Immature natural killer cell (primary cell): ENCODE data around the gene SLC5A12. TPM values are rescaled to one million over a fixed set of nuclear protein-coding genes. Genes with fewer than 3 reads are reported as not detected.

ENCODE experiments used
- DNase-seq, 3 donors: peaks; one replicate each; pipeline ENCODE4 v3.0.0; 2022; ENCODE audit warnings: mixed read lengths in 1 of 3
- H3K27ac Mint-ChIP-seq, 6 donors: one replicate each; pipeline ENCODE4 v1.8.0; 2020; ENCODE audit warnings: mixed read lengths in 6 of 6, mild to moderate bottlenecking in 5 of 6, inconsistent platforms in 4 of 6, moderate library complexity in 3 of 6
- H3K27me3 Mint-ChIP-seq, 3 donors: one replicate each; pipeline ENCODE4 v1.8.0; 2020 to 2021; ENCODE audit warnings: low read depth in 3 of 3, mild to moderate bottlenecking in 3 of 3, mixed read lengths in 3 of 3, moderate library complexity in 3 of 3, inconsistent platforms in 1 of 3
- H3K36me3 Mint-ChIP-seq, 3 donors: one replicate each; pipeline ENCODE4 v1.8.0; 2020; ENCODE audit warnings: mixed read lengths in 3 of 3, inconsistent platforms in 2 of 3, mild to moderate bottlenecking in 2 of 3
- H3K4me1 Mint-ChIP-seq, 2 donors: one replicate each; pipeline ENCODE4 v1.8.0; 2020; ENCODE audit warnings: inconsistent platforms in 2 of 2, mild to moderate bottlenecking in 2 of 2, mixed read lengths in 2 of 2, moderate library complexity in 1 of 2
- H3K4me3 Mint-ChIP-seq, 5 donors: one replicate each; pipeline ENCODE4 v1.8.0; 2020; ENCODE audit warnings: mild to moderate bottlenecking in 5 of 5, mixed read lengths in 5 of 5, inconsistent platforms in 3 of 5, moderate library complexity in 3 of 5
- H3K9me3 Mint-ChIP-seq, 6 donors: one replicate each; pipeline ENCODE4 v1.8.0; 2020; ENCODE audit warnings: mild to moderate bottlenecking in 6 of 6, mixed read lengths in 6 of 6, inconsistent platforms in 4 of 6, moderate library complexity in 3 of 6
- polyA plus RNA-seq, 3 donors: library from polyadenylated mRNA; unstranded; fragments of 300-500 nt; fragmentation: Illumina TruSeq; gene quantifications; one replicate each; pipeline ENCODE4 v1.2.3, GENCODE V29; 2021

SLC5A12 gene
- polyA plus RNA-seq, 3 donors from 2014 or later = not detected

- Mint-ChIP-seq H3K4me1 (no peaks in the 10 kb centered on the region), H3K9me3 (peaks cover 0 to 18% (median 4%) of the 10 kb centered on the region in 6 donors), H3K27ac (no peak overlapping the region), H3K27me3 (no peaks in the 10 kb centered on the region), H3K36me3 (no peaks in the 10 kb centered on the region), H3K4me3 (no peak overlapping the region)
- DNase-seq = no peak
These were observed 21.1 kb upstream of the SLC5A12 start for GRCh38 chr11:26742966-26743365.

- H3K9me3 Mint-ChIP-seq = peaks cover 0 to 31% (median 7%) of the 10 kb centered on the region in 6 donors
- no peaks in the 10 kb centered on the region for H3K4me1 Mint-ChIP-seq
- H3K27me3 Mint-ChIP-seq = no peaks in the 10 kb centered on the region
These were observed 19.2 kb upstream of the SLC5A12 start for GRCh38 chr11:26741036-26741435.

GRCh38 chr11:26739366-26740073, 17.7 kb upstream of the SLC5A12 start:
- no peak overlapping the region for H3K4me3 Mint-ChIP-seq
- no peaks in the 10 kb centered on the region for H3K36me3 Mint-ChIP-seq
- no peak overlapping the region for H3K27ac Mint-ChIP-seq
- H3K4me1 Mint-ChIP-seq = no peaks in the 10 kb centered on the region
- H3K27me3 Mint-ChIP-seq = no peaks in the 10 kb centered on the region
- peaks cover 4 to 31% (median 11%) of the 10 kb centered on the region in 6 donors for H3K9me3 Mint-ChIP-seq
- no peak for DNase-seq

More at GRCh38 chr11:26741036-26741435, 19.2 kb upstream of the SLC5A12 start:
- DNase-seq = no peak
- no peak overlapping the region for H3K4me3 Mint-ChIP-seq
- no peak overlapping the region for H3K27ac Mint-ChIP-seq
- no peaks in the 10 kb centered on the region for H3K36me3 Mint-ChIP-seq

- no peak for DNase-seq
- Mint-ChIP-seq H3K36me3 (no peaks in the 10 kb centered on the region), H3K9me3 (peaks cover under 1 to 46% (median 22%) of the 10 kb centered on the region in 6 donors), H3K4me3 (no peak overlapping the region), H3K27me3 (no peaks in the 10 kb centered on the region), H3K4me1 (no peaks in the 10 kb centered on the region), H3K27ac (no peak overlapping the region)
These were observed 12.8 kb upstream of the SLC5A12 start for GRCh38 chr11:26734691-26735090.

GRCh38 chr11:26731084-26731456, 9.2 kb upstream of the SLC5A12 start:
- H3K4me3 Mint-ChIP-seq = no peak overlapping the region
- H3K27me3 Mint-ChIP-seq = peaks cover 0 to under 1% (median 0%) of the 10 kb centered on the region in 3 donors
- peaks cover 6 to 44% (median 25%) of the 10 kb centered on the region in 6 donors for H3K9me3 Mint-ChIP-seq

GRCh38 chr11:26730414-26731083, 8.7 kb upstream of the SLC5A12 start:
- Mint-ChIP-seq H3K4me1 (no peaks in the 10 kb centered on the region), H3K9me3 (peaks cover 6 to 50% (median 22%) of the 10 kb centered on the region in 6 donors), H3K27me3 (peaks cover 0 to 2% (median 0%) of the 10 kb centered on the region in 3 donors), H3K27ac (no peak overlapping the region), H3K4me3 (no peak overlapping the region), H3K36me3 (peaks cover 0 to 3% (median 1%) of the 10 kb centered on the region in 3 donors)
- DNase-seq = no peak

More at GRCh38 chr11:26731084-26731456, 9.2 kb upstream of the SLC5A12 start:
- Mint-ChIP-seq H3K4me1 (no peaks in the 10 kb centered on the region), H3K36me3 (peaks cover 0 to 2% (median 0%) of the 10 kb centered on the region in 3 donors), H3K27ac (no peak overlapping the region)
- no peak for DNase-seq

GRCh38 chr11:26729284-26729683, 7.4 kb upstream of the SLC5A12 start:
- Mint-ChIP-seq H3K9me3 (peaks cover 6 to 57% (median 20%) of the 10 kb centered on the region in 6 donors), H3K4me3 (no peak overlapping the region), H3K4me1 (no peaks in the 10 kb centered on the region), H3K36me3 (peaks cover 0 to 4% (median 3%) of the 10 kb centered on the region in 3 donors), H3K27ac (no peak overlapping the region), H3K27me3 (peaks cover 0 to 2% (median 0%) of the 10 kb centered on the region in 3 donors)
- DNase-seq = no peak

GRCh38 chr11:26726960-26727359, 5.1 kb upstream of the SLC5A12 start:
- no peak overlapping the region for H3K27ac Mint-ChIP-seq
- peaks cover 7 to 55% (median 15%) of the 10 kb centered on the region in 6 donors for H3K9me3 Mint-ChIP-seq
- H3K4me3 Mint-ChIP-seq = no peak overlapping the region
- no peak for DNase-seq
- H3K27me3 Mint-ChIP-seq = peaks cover 0 to 2% (median 2%) of the 10 kb centered on the region in 3 donors
- no peaks in the 10 kb centered on the region for H3K4me1 Mint-ChIP-seq
- H3K36me3 Mint-ChIP-seq = peaks cover 0 to 4% (median 3%) of the 10 kb centered on the region in 3 donors

GRCh38 chr11:26719998-26720397, 1.9 kb downstream of the SLC5A12 start:
- Mint-ChIP-seq H3K9me3 (peaks cover 3 to 33% (median 8%) of the 10 kb centered on the region in 6 donors), H3K4me3 (no peak overlapping the region), H3K27ac (no peak overlapping the region), H3K4me1 (no peaks in the 10 kb centered on the region), H3K27me3 (peaks cover 0 to 2% (median 0%) of the 10 kb centered on the region in 3 donors), H3K36me3 (no peaks in the 10 kb centered on the region)
- no peak for DNase-seq

- Mint-ChIP-seq H3K36me3 (no peaks in the 10 kb centered on the region), H3K4me1 (no peaks in the 10 kb centered on the region), H3K27ac (no peak overlapping the region), H3K9me3 (peaks cover 3 to 38% (median 8%) of the 10 kb centered on the region in 6 donors), H3K27me3 (peaks cover 0 to 2% (median 0%) of the 10 kb centered on the region in 3 donors), H3K4me3 (no peak overlapping the region)
- DNase-seq = no peak
These were observed 2.4 kb downstream of the SLC5A12 start for GRCh38 chr11:26719289-26719973.

- Mint-ChIP-seq H3K27ac (no peak overlapping the region), H3K9me3 (peaks cover 2 to 37% (median 6%) of the 10 kb centered on the region in 6 donors), H3K4me1 (no peaks in the 10 kb centered on the region), H3K27me3 (no peaks in the 10 kb centered on the region), H3K4me3 (no peak overlapping the region), H3K36me3 (no peaks in the 10 kb centered on the region)
- DNase-seq = no peak
These were observed 4.1 kb downstream of the SLC5A12 start for GRCh38 chr11:26717771-26718170.

GRCh38 chr11:26715133-26715532, 6.7 kb downstream of the SLC5A12 start:
- DNase-seq = no peak
- Mint-ChIP-seq H3K4me1 (no peaks in the 10 kb centered on the region), H3K36me3 (no peaks in the 10 kb centered on the region), H3K4me3 (no peak overlapping the region), H3K27ac (no peak overlapping the region), H3K27me3 (no peaks in the 10 kb centered on the region), H3K9me3 (peaks cover 4 to 27% (median 6%) of the 10 kb centered on the region in 6 donors)

- no peaks in the 10 kb centered on the region for H3K4me1 Mint-ChIP-seq
- H3K27ac Mint-ChIP-seq = no peak overlapping the region
- no peak for DNase-seq
- H3K36me3 Mint-ChIP-seq = no peaks in the 10 kb centered on the region
- H3K27me3 Mint-ChIP-seq = no peaks in the 10 kb centered on the region
- peaks cover 0 to 20% (median 6%) of the 10 kb centered on the region in 6 donors for H3K9me3 Mint-ChIP-seq
- no peak overlapping the region for H3K4me3 Mint-ChIP-seq
These were observed 9.4 kb downstream of the SLC5A12 start for GRCh38 chr11:26712497-26712896.

GRCh38 chr11:26710489-26710888, 11.4 kb downstream of the SLC5A12 start:
- no peak overlapping the region for H3K4me3 Mint-ChIP-seq
- no peaks in the 10 kb centered on the region for H3K27me3 Mint-ChIP-seq
- no peaks in the 10 kb centered on the region for H3K36me3 Mint-ChIP-seq
- no peak overlapping the region for H3K27ac Mint-ChIP-seq
- H3K9me3 Mint-ChIP-seq = peaks cover 1 to 17% (median 5%) of the 10 kb centered on the region in 6 donors
- H3K4me1 Mint-ChIP-seq = no peaks in the 10 kb centered on the region
- DNase-seq = no peak
